H1 (cell line): Measurements from ENCODE around the gene MLF2. TPM values are rescaled to one million over a fixed set of nuclear protein-coding genes. Genes with fewer than 3 reads are reported as not detected.

Source experiments
- CTBP2 ChIP-seq: IDR thresholded peaks from 2 replicates; pipeline ENCODE4 v1.7.0; 2011; ENCODE audit warnings: borderline replicate concordance, mild to moderate bottlenecking, moderate library complexity, mixed read lengths, low read length; ENCODE audit not compliant: insufficient read depth, insufficient read length
- SUZ12 ChIP-seq: fragments of 200-600 bp; sonication (generic); IDR thresholded peaks from 2 replicates; pipeline ENCODE4 v1.6.1; 2012; ENCODE audit warnings: mild to moderate bottlenecking, inconsistent platforms, low read length, moderate library complexity, mixed read lengths
- polyA plus RNA-seq, 7 experiments: library from polyadenylated mRNA; depleted of rRNA in 3 of 7; stranded (reverse) in 5 of 7; unstranded in 2 of 7; fragments of >200 nt in 5 of 7; fragments of 200-250 nt in 2 of 7; gene quantifications; 1 replicate in 5 of 7; 2 replicates in 1 of 7; 4 replicates in 1 of 7; pipeline versions ENCODE4 v1.2.1 to v1.2.3, GENCODE V29; 2011 to 2013; ENCODE audit warnings: missing spikeins in 2 of 7, mixed read lengths in 2 of 7
- total RNA-seq: library from RNA; stranded (reverse); fragmentation: NEBNext Ultra II Directional; extraction: Animal tissue kit (Norgen Biotek cat#: 25700); gene quantifications from 2 replicates; pipeline ENCODE4 v1.2.1, GENCODE V29; 2021

MLF2 gene
- total and polyA plus RNA-seq, 2 of the 8 experiments (the other 6 are each of a cell fraction or from before 2014, with no cell fraction given) = 229 to 401 TPM

- no peak for TF ChIP-seq CTBP2
- 0 out of 2 replicates have a peak, but pooled peaks have one; percentile 29 for TF ChIP-seq SUZ12
These were observed 53.5 kb downstream of the MLF2 start (continued) for GRCh38 chr12:6699259-6699988.
